ENCODE data around the gene ALDH1L1.
A peak's percentile ranks its signal among the peaks of the same experiment; 100 is the strongest.
"Not testable (repeated sequence)": the region's sequence is repeated elsewhere in the genome, so short reads cannot be mapped to it uniquely, and the experiment has no call there.

ALDH1L1 gene

DNA sequence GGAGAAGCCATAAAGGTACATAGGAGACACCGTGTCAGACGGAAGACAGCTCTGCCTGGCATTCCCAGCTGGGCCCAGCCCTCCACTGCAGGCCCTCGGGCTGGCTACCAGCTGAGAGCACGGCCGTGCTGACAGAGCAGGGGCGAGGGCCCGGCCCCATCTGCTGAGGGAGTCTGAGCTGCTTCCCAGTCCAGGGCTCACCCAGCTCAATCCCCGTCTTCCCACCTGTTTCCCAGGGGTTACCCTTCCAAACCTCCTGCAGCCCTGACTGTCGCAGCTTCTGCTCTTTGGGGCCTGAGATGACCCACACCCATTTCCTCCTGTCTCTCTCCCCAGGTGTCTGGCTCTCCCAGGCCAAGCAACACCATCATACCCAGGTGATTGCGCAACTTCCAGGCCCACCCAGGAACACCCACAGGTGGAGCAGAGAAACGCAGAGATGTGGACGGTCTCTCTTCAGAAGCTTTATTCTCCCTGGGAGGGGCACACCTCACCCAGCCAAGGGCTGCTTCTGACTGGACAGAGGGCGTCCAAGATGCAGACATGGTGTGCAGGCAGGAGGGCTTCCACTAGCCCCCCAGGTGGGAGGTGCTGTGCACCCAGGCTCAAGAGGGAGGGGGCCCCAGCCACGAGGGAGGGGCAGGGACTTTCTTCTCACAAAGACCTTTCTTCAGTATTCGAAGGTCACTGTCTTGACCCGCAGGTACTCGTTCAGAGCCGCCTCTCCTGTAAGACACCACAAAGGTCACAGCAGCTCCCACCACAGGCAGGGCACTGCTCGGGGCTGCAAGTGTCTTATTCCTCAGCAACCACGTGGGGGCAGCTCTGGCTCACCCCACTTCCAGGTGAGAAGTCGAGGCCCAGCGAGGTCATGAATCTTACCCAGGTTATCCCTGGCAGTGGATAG, 77.0 kb downstream of the ALDH1L1 start:
- no peak for DNase-seq

DNA sequence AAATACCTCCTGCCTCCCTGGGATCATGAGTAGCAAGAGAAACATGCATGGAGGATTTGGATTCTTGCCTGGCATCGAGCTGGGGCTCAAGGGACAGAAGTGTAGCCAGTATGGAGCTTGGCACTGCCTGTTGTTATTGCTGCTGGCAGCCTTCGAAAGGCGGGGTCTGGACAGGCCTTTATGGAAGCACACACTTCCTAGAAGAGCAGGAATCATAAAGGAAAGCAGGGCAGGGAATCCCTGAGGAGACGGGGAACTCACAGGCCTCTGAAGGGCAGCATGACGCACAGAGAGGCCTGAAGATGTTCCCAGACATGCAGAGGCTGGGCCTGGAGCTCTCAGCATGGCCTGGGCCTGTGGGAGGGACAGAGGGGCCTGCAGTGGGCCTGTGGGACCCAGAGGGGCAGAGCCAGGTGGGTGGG, 77.8 kb downstream of the ALDH1L1 start:
- DNase-seq: no peak

DNA sequence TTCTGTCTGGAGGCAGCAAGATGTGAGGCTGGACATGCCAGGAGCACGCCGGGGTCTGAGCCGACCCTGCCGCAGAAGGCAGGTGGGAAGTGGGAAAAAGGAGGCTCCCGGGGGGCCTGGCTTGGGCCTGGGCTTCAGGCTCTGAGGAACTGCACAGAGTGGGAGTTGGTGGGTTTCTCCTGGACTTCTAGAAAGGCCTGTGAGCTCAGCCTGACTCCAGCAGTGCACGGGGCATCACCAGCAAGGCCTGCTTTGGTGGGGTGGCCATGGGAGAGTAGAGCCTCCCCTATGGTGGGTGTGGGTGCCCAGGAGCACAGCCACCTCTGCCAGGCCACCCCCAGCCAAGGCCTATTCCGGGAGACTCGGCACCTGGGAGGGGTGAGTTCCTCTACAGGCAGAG, 78.4 kb downstream of the ALDH1L1 start:
- no peak for DNase-seq

DNA sequence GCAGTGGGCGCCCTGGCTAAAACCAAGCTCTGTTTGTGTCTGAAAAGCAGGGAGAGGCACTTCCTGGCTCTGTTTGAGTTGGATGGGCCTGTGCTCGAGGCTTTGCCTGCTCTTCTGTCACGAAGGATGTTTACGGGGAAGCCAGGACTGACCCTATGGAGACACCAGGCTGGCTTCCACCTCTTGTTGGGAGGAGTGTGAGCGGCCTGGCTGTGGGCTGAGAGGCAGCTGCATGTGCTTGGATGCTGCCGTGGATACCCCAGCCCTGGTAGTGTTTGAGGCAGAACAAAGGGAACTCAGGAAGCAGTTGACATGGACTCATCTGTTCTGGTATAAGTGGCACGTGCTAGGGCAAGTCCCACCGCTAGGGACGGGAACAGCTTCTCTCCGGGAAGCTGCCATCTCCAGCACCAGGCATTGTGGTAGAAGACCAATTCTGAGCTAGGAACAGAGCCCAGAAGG, 78.8 kb downstream of the ALDH1L1 start:
- DNase-seq: no peak

DNA sequence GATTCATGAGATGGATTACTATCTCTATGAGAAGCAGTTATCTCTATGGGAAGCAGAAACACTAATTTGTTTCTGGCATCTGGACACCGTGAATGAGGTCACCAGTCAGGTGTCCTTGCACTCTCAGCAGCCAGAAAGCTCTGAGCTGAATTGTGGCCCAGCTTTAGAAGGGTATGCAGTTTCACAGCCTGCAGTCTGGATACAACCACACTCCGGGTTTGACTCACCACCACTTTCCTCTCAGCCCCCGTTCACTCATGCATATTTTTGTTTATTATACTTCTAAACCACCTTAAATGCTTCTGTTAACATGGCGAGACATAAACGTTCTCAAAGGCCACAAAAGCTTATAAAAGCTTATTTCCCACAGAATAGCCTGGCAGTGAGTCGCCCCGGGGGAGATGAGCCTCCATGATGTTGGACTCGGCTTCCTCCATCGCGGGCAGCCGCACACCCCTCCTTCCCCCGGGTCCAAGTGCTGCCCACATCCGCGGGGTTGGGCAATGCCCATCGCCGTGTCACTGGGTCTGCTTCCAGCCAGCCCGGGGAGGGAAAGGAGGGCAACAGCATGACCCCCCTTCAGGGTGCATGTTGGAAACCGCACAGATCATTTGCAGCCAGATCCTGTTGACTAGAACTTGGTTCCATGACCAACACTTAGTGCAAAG, 79.6 kb downstream of the ALDH1L1 start:
- DNase-seq: no peak

DNA sequence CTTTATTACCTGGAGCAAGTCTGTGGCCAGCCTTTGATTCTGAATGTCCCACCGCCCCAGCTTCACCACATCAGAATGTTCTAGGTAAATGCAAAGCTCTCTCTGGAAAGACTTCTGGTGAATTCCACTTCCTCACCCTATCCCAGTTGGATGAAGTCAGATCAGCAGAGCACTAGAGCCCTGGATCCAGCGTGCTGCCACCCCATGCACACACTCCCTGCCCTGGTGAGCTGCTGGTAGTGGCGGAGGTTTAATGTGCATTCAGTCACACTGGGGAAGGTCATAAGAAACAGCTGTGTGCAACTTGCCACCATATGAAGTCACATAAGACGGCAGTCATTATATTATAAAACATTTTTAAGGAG, 80.1 kb downstream of the ALDH1L1 start:
- no peak for DNase-seq

DNA sequence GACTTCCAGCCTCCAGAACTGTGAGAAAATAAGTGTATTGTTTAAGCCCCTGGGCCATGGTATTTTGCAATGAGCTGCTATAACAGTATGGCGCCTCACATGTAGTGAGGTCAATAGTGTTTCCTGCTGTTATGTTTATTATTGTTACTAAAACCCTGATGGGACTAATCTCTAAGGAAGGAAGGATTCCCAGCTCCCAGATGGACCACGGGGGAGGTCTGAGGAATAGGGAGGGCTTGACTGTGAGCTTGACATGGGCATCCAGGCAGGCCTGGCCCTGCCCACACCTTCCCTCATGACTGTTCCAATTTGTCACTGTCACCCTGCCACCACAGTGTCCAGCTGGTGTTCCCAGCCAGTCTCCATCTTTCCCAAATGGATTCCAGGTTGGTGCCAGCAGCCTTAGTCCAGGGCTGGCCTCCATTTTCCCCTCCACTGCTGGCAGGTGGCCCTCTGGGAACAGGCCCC, 82.0 kb downstream of the ALDH1L1 start:
- DNase-seq: no peak

DNA sequence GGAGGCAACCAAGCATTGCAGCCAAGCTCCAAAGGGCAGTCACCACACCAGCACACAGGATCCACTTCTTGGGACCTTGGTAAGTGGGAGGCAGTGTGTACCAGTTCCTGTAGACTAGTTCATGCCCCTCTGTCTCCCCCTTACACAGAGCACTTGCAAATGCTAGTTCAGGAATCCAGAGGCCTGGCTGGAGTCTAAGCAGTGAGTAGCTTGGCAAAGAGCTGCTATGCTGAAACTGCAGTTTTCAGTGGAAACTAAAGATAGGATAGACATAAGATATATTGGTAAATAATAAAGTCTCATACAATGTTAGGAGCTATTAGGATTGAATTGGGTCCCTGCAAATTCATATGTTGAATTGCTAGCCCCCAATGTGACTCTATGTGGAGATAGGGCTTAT, 82.6 kb downstream of the ALDH1L1 start:
- DNase-seq: no peak

DNA sequence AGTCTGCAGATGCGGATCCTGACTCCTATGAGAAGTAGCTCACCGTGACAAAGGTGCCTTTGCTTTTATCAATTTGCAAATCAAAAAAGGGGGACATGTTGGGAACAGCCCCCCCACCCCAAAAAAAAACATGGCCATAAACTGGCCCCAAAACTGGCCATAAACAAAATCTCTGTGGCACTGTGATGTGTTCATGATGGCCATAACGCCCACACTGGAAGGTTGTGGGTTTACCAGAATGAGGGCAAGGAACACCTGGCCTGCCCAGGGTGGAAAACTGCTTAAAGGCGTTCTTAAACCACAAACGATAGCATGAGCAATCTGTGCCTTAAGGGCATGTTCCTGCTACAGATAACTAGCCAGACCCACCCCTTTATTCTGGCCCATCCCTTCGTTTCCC, 84.1 kb downstream of the ALDH1L1 start:
- not testable (repeated sequence) for DNase-seq

DNA sequence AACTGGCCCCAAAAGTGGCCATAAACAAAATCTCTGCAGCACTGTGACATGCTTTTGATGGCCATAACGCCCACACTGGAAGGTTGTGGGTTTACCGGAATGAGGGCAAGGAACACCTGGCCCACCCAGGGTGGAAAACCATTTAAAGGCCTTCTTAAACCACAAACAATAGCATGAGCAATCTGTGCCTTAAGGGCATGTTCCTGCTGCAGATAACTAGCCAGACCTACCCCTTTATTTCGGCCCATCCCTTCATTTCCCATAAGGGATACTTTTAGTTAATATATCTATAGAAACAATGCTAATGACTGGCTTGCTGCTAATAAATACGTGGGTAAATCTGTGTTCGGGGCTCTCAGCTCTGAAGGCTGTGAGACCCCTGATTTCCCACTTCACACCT, 88.3 kb downstream of the ALDH1L1 start:
- not testable (repeated sequence) for DNase-seq

DNA sequence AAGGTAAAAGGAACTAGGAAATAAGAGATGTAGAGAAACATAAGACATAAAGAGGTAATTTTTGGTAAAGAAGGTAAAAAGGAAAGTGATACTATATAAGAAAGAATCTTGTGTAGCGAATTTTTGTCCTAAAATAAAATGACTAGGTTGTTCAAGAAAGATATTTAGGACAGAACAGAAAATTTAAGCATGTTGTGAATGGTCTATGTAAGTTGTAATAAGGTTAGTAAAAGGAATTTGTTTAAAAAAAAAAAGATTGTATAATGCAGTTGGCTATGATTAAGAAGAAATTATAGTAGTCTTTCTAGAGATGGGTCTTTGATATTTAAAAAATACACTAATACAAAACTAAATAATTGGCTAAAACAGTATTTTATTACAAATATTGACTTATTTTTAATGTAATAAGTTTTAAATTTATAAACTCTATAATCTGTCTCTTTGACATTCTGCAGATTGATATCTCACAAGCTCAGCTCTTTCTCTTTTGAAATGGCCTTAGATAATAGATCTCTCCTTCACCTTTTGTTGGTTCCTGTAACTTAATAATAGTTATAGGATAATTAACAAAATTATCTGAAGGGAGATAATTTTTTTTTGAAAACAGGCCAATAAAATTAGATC, 92.7 kb downstream of the ALDH1L1 start:
- DNase-seq: no peak

DNA sequence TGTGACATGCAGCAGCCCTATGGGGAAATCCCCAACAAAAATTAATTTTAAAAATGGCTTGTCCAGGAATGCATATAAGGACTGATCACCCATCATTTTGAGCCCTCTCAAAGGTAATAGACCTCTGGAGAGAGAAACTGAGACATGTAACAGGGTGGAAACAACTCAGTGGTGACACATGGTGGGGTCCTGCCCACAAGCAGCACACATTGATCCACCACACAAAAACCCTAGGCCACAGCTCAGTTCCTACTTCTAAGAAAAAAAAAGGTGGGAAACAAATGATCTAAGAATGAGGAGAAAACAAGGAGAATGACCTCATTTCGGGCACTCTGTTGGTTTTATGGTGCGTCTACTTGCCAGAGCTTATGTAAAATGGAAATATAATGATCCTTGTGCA, 94.5 kb downstream of the ALDH1L1 start:
- DNase-seq: no peak

DNA sequence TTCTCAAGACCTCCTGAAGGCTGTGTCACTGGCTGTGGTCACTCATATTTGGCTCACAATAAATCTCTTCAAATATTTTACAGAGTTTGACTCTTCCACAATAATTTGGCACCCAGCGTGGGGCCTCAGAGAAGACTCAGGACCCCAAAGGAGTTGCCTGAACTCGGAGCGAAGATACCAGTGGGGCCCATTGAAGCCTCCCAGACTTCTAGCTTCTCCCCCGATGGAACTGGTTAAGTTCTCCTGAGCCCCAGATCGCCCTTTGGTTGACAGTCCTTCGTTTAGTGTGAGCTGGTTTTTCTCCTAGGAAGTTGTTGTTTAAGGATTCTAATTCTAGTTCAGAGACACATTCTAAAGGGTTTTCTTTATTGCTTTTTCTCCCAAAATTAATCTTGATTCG, 95.1 kb downstream of the ALDH1L1 start:
- no peak for DNase-seq

DNA sequence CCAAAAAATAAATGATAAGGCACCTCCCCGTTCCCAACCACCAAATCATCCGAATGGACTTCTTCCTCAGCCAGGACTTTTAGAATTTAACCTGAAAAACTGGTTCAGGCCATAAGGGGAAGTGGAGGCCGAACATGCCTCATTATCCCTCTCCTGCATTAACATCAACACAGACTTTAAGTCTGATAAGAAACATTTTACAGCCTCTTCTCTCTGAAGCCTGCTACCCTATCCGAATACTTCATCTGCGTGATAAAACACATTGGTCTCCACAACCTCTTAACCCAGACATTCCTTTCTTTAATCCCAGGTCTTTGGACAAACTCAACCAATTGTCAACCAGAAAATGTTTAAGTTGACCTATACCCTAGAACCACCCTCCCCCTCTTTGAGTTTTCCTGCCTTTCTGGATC, 95.6 kb downstream of the ALDH1L1 start:
- DNase-seq: no peak

DNA sequence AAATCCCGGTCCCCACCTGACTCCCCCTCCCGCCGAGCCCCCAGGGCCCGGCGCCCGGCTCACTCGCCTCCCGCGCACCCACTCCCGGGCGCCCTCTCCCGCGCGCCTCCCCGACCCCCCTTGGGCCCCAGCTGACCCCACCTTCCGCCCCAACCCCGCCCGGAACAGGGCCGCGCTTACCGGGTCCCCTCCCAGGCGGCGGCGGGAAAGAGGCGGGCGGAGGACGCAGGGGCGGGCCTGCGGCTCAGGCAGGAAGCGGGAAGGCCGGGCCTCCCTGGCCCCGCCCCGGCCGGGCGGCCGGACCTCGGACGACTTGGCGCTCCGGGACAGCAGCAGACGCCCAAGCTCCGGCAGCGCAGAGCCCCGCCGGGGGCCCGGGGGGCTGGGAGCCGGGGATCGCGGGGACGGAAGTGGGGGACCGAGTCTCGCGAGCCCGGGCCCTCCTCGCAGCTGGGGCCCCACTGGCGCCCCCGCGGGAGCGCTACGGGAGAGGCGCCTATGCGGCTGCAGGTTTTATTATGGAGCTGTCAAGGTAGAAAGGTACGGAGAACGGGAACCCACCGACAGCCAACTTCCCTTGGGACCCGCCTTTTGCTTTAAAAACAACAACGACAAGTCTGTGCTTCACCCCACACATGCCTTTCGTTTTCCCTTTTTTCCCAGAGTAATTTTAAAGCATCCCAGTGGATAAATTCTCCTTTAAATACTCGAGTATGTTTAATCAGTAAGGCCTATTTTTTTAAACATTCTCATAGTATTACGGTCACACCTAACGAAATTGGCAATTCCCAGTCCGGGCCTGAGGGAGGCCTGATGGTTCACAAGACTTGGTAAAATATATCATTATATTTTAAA, 96.2 kb downstream of the ALDH1L1 start, which contains the start of gene SLC41A3:
TSS of gene SLC41A3 (minus strand) at position 212 of the 855 bp plus-strand sequence. CDS start 15,905 bp downstream, outside the sequence.
- DNase-seq: peak; percentile 60

DNA sequence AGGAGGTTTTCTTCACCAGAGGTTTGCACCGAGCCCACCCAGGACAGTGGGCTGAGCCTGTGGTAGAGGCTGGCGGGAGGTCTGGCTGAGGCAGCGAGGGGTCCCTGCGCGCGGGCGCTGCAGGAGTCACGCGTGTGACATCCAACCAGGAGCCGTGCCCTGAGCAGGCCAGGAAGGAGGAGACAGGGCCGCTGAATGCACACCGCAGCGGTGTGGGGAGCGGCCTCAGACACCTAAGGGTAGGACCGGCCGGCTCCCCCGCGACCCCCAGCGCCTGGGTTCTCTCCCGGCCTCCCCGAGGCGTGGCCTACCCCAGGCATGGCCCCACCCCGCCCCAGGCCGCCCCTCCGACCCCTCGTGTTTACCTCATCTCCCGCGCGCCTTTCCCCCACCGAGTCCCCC, 96.9 kb downstream of the ALDH1L1 start:
- DNase-seq: no peak

DNA sequence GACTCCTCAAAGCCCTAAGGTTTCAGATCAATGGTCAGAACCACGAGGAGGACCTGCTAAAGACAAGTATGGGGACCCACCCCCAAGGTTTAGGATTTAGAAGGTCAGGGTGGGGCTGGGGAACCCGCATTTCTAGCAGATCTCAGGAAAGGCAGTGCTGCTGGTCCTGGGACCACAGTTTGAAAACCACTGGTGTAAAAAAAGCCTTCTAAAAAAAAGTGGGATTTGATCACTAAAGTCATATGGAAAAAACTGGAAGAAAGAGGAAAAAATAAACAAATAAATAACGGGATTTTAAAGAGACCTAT, 97.3 kb downstream of the ALDH1L1 start:
- DNase-seq: no peak

DNA sequence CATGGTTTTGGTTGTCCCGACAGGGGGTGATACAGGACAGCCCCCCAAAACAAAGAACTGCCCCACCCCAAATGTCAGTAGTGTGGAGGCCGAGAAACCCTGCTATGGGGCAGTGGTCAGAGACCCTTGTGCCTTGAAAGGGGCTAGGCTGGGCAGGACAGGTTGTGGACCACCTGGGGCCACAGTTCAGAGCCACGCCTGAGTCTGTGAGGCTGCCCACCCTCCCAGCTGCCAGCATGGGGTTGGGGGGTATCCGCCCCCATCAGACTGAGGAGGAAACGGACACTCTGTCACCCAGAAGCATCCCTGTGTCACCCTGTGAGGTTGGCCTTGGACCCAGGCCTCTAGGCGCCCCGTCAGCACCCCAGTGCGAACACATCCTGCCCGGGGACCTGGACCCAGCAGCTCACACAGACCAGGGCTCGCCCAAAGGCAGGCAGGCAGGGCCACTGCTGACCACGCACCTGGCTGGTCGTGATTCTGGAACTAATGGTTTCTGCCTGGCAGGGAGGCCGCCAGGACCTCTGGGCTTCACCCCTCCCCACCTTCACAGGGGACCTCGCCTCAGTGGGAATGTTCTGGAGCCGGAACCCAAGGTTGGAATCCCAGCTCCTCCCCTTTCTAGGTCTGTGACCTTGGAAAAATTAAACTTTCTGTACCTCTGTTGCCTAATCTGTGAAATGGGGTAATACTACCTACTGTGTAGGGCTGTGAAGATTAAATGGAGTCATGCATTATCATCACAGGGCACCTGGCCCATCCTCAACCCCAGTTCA, 97.8 kb downstream of the ALDH1L1 start:
- no peak for DNase-seq

DNA sequence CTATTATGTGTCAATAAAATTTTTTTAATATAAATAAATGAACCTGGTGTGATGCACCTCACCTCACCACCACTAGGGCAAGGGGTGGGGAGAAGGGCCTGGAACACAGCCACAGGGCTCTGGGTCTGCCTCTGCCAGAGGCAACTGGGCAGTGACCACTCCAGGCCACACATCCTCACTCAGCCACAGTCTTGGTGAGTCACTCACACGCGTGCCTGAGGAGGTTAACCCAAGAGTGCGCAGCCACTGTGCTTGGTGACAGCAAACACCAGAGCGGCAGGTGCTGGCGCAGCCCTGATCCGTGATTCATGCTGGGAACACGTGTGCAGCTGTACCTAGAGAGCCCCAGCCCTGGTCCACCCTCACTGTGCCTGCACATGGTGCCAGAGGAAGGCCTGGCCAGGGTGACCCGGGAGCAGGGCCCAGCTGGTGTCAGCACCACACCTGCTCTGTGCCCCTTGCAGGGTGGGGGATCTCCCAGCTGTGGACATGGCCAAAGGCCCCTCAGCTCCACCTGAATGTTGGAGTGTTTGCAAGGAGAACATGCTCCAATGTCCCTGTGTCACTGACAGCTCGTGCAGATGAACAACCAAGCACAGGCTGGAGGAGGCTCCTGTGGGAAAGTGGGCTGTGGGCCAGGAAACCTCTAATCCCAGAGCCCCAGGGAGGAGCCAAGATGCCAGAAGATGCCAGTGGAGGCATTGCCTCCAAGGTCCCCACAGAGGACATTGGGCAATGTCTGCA, 98.6 kb downstream of the ALDH1L1 start:
- DNase-seq: no peak

DNA sequence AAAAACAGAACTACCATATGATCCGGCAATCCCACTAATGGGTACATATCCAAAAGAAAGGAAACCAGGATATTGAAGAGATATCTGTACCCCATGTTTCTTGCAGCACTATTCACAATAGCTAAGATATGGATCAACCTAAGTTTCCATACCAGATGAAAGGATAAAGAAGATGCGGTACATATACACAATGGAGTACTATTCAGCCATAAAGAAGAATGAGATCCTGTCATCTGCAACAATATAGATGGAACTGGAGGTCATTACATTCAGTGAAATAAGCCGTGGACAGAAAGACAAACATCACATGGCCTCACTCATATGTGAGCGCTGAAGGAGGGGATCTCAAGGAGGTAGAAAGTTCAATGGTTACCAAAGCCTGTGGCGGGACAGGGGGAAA, 99.4 kb downstream of the ALDH1L1 start:
- no peak for DNase-seq

DNA sequence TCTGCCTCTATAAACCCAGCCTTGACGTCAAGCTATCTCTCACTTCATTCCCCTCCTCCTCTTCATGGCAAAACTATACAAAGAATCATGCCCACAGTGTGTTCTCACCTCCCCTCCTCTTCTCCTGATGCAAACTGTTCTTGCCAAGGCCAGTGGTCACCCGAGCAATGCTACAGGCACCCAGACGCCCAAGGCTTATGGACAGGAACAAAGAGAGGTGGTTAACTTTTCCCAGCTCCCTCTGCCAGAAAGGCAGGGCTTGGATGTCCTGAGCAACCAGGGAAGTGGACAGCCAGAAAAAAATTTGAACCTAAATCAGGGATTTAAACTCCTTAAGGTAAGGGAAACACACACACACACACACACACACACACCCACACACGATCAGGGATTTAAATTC, 101.5 kb downstream of the ALDH1L1 start:
- no peak for DNase-seq

Measured in NCI-H2227 treated with DMSO at 0.1 percent for 48 hours (cell line).